ENCODE measurements around the gene LHFPL6.

Gene LHFPL6

DNA sequence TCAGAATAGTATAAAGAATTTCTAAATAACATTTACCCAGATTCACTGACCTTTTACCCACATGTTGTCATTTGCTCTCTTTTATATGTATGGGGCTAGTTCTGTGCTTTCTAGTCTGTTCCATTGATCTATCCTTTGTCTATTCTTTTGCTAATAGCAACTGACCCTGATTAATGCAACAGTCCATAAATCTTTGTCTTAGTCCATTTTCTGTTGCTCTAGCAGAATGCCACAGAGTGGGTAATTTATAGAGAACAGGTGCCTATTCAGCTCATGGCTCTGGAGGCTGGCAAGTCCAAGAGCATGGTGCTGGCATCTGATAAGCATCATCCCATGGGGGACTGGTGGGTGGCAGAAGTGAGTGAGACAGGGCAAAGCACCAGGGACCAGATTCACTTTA, 52.1 kb downstream of the LHFPL6 start:
- TF ChIP-seq CTCF (IDR thresholded peaks at IDR 0.05): no peak
- H3K4me3 Mint-ChIP-seq: no peak overlapping the region
- peaks cover 6% of the 10 kb centered on the region for H3K9me3 Mint-ChIP-seq
- H3K27me3 Mint-ChIP-seq (ENCODE audit: low read depth, poor library complexity): no peaks in the 10 kb centered on the region
- H3K27ac Mint-ChIP-seq: no peak overlapping the region
- no peak for DNase-seq
- H3K4me1 Mint-ChIP-seq: peaks cover 22% of the 10 kb centered on the region
- peaks cover 18% of the 10 kb centered on the region for H3K36me3 Mint-ChIP-seq (ENCODE audit: low read depth)

- H3K4me3 Mint-ChIP-seq: no peak overlapping the region
These were observed 55.9 kb downstream of the LHFPL6 start for GRCh38 chr13:39547108-39547507.

DNA sequence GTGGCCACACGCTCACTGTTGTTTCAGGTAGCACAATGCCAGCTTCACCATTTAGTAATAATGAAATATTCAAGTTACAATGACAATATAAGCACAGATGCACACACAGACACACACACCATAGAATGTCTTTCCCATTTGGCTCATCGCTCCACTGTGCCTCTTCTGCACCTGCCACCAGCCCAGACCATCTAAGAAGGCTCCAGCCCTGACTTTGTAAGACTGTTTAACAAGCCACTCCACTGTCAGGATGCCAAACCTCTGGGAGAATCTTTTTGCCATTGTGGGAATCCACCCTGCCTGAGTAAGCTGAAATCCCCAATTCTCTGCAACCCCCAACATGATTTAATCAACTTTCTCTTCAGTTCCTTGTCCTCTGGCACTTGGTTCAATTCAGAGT, 60.6 kb downstream of the LHFPL6 start:
- no peak for TF ChIP-seq CTCF (IDR thresholded peaks at IDR 0.05)
- Mint-ChIP-seq H3K9me3 (no peaks in the 10 kb centered on the region), H3K4me1 (peaks cover 15% of the 10 kb centered on the region), H3K27ac (peak overlapping the region; percentile 45), H3K36me3 (ENCODE audit: low read depth) (no peaks in the 10 kb centered on the region), H3K27me3 (ENCODE audit: low read depth, poor library complexity) (peaks cover 3% of the 10 kb centered on the region), H3K4me3 (no peak overlapping the region)
- DNase-seq: no peak

More at GRCh38 chr13:39547108-39547507, 55.9 kb downstream of the LHFPL6 start:
- no peak overlapping the region for H3K27ac Mint-ChIP-seq
- peaks cover 13% of the 10 kb centered on the region for H3K36me3 Mint-ChIP-seq (ENCODE audit: low read depth)
- DNase-seq: no peak
- H3K4me1 Mint-ChIP-seq: peaks cover 22% of the 10 kb centered on the region
- H3K27me3 Mint-ChIP-seq (ENCODE audit: low read depth, poor library complexity): peaks cover 3% of the 10 kb centered on the region
- H3K9me3 Mint-ChIP-seq: peaks cover 6% of the 10 kb centered on the region
- TF ChIP-seq CTCF (IDR thresholded peaks at IDR 0.05): no peak

DNA sequence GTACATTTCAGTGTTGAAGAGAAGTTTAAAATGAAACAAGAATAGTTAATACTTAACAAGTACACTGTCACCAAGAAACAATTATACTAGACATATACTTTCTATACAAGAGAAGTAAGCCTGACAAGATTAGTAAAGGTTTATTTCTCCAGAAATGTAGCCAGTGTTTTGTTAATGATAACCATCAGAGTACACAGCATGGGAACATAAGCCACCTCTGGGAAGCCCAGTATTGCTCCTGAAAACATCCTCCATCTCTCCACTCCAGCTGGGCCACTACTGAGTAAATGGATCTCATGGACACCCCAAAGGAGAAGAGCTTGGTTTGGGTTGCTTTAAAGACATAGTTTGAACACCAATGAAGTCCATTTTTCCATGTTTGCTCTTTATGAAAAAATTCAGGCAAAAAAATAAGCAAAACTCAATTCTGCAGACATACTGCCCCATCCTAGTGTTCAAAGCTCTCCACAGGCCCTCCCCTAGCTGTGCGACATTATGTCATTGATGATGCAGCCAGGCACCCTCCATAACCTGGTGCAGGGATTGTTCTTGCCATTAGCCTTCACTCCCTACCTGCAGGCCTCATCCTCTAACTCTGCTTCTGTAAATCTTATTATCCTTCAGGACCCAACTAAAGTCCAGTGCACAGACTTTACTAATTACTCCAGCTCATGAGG, 61.9 kb downstream of the LHFPL6 start:
- no peak for DNase-seq
- H3K4me3 Mint-ChIP-seq: no peak overlapping the region
- H3K4me1 Mint-ChIP-seq: peaks cover 15% of the 10 kb centered on the region
- H3K36me3 Mint-ChIP-seq (ENCODE audit: low read depth): no peaks in the 10 kb centered on the region
- no peak for TF ChIP-seq CTCF (IDR thresholded peaks at IDR 0.05)
- peaks cover 3% of the 10 kb centered on the region for H3K27me3 Mint-ChIP-seq (ENCODE audit: low read depth, poor library complexity)
- no peak overlapping the region for H3K27ac Mint-ChIP-seq
- no peaks in the 10 kb centered on the region for H3K9me3 Mint-ChIP-seq

- no peak overlapping the region for H3K27ac Mint-ChIP-seq
These were observed 63.9 kb downstream of the LHFPL6 start for GRCh38 chr13:39538816-39539790.

More at GRCh38 chr13:39538816-39539790, 63.9 kb downstream of the LHFPL6 start:
- TF ChIP-seq CTCF (IDR thresholded peaks at IDR 0.05): no peak
- peaks cover 15% of the 10 kb centered on the region for H3K4me1 Mint-ChIP-seq
- H3K9me3 Mint-ChIP-seq: no peaks in the 10 kb centered on the region
- no peak overlapping the region for H3K4me3 Mint-ChIP-seq
- H3K36me3 Mint-ChIP-seq (ENCODE audit: low read depth): no peaks in the 10 kb centered on the region
- H3K27me3 Mint-ChIP-seq (ENCODE audit: low read depth, poor library complexity): no peaks in the 10 kb centered on the region
- no peak for DNase-seq
